Body of pancreas (tissue), 4 donors: ENCODE results near the gene CCM2. TPM values are rescaled to one million over a fixed set of nuclear protein-coding genes. Genes with fewer than 3 reads are reported as not detected.

Experiments used
- ATAC-seq: fragments of 150-250 bp; one replicate; pipeline ENCODE4 v1.9.1; 2016
- DNase-seq, 4 donors: peaks; one replicate each; pipeline ENCODE4 v3.0.0-alpha.2; 2019
- H3K27ac ChIP-seq, 4 donors: fragments of 200-600 bp; sonication (generic); 1 replicate in 3 of 4; 2 replicates in 1 of 4; pipeline versions ENCODE4 v1.5.1 to v1.6.1; 2016 to 2019; ENCODE audit warnings: mild to moderate bottlenecking in 1 of 4, mixed read lengths in 1 of 4, moderate library complexity in 1 of 4
- H3K27me3 ChIP-seq, 2 donors: fragments of 200-600 bp; sonication (generic); one replicate each; pipeline ENCODE4 v1.6.0; 2016; ENCODE audit warnings: mild to moderate bottlenecking in 1 of 2
- H3K36me3 ChIP-seq, 2 donors: fragments of 200-600 bp; sonication (generic); replicated peaks in 1 of 2; 2 replicates each; pipeline ENCODE4 v1.5.1; 2016; ENCODE audit warnings: low read depth in 2 of 2; ENCODE audit not compliant: insufficient read depth in 1 of 2
- H3K4me1 ChIP-seq: fragments of 200-600 bp; sonication (generic); one replicate; pipeline ENCODE4 v1.6.0; 2016
- H3K4me3 ChIP-seq, 2 donors: fragments of 200-600 bp; sonication (generic); 1 replicate in 1 of 2; 2 replicates in 1 of 2; pipeline ENCODE4 v1.5.1; 2016 to 2019
- H3K9me3 ChIP-seq, 3 donors: fragments of 200-600 bp; sonication (generic); 1 replicate in 2 of 3; 2 replicates in 1 of 3; pipeline ENCODE4 v1.5.1; 2016
- CTCF ChIP-seq, 7 experiments: fragments of 450-650 bp in 4 of 7; fragments of 200-600 bp in 3 of 7; sonication (generic) in 3 of 7; IDR thresholded peaks; one replicate each; pipeline ENCODE4 v1.5.1; 2016 to 2019; ENCODE audit warnings: antibody characterized with exemption in 7 of 7
- POLR2A ChIP-seq, 3 donors: fragments of 450-650 bp; IDR thresholded peaks; one replicate each; pipeline ENCODE4 v1.6.1; 2016; ENCODE audit warnings: antibody characterized with exemption in 3 of 3, mild to moderate bottlenecking in 2 of 3
- WGBS, 2 donors: methylation state at CpG; one replicate each; pipeline ENCODE4 v1.1.5; 2017; 5-methylcytosine and 5-hydroxymethylcytosine counted together
- intact Hi-C: fragments of 100-400 bp; cut with DNase I; formaldehyde crosslinking; loops from one replicate; pipeline ENCODE4 v1.15.1; 2023
- total RNA-seq, 2 donors: library from RNA; depleted of rRNA; stranded (reverse); fragments of >200 nt; gene quantifications; one replicate each; pipeline ENCODE4 v1.1.0, GENCODE V29; 2016

Gene CCM2
- total RNA-seq, 2 donors from 2014 or later, result 19.4 to 22.3 TPM

GRCh38 chr7:45007571-45008328 is 7.7 kb downstream of the CCM2 start:
- DNase-seq, result no peak
- Histone ChIP-seq H3K4me3 (no peak overlapping the region), H3K36me3 (no peaks in the 10 kb centered on the region), H3K27ac (no peak overlapping the region), H3K9me3 (no peaks in the 10 kb centered on the region), H3K4me1 (no peaks in the 10 kb centered on the region), H3K27me3 (no peaks in the 10 kb centered on the region)
- WGBS, 2 donors, result 93 to 96% methylated on average over 6 to 7 of the region's 7 CpGs
- intact Hi-C loops, result loop anchor here (10.0 kb wide), 1 partner anchor 97 kb away; no protein-coding TSS in a partner anchor
- no peak for ATAC-seq
- TF ChIP-seq POLR2A (IDR thresholded peaks at IDR 0.05) (no peak), CTCF (IDR thresholded peaks at IDR 0.05) (no peak)

- Histone ChIP-seq H3K36me3 (no peaks in the 10 kb centered on the region), H3K9me3 (no peaks in the 10 kb centered on the region), H3K27me3 (no peaks in the 10 kb centered on the region), H3K4me3 (no peak overlapping the region), H3K27ac (no peak overlapping the region), H3K4me1 (no peaks in the 10 kb centered on the region)
- WGBS, 2 donors, result 78 to 81% methylated on average over 2 of the region's 2 CpGs
- TF ChIP-seq CTCF (IDR thresholded peaks at IDR 0.05), result no peak
- no peak for TF ChIP-seq POLR2A (IDR thresholded peaks at IDR 0.05)
- ATAC-seq (no peak), DNase-seq (no peak)
- intact Hi-C loops, result no loop called here
Measured at GRCh38 chr7:45013465-45013967, 13.5 kb downstream of the CCM2 start.

- no peak overlapping the region for H3K4me3 ChIP-seq
- H3K36me3 ChIP-seq, result no peaks in the 10 kb centered on the region
- 64 to 71% methylated on average over 1 of the region's 1 CpG for WGBS, 2 donors
- no peaks in the 10 kb centered on the region for H3K27me3 ChIP-seq
- H3K4me1 ChIP-seq, result no peaks in the 10 kb centered on the region
- H3K27ac ChIP-seq, result no peak overlapping the region
- TF ChIP-seq POLR2A (IDR thresholded peaks at IDR 0.05) (no peak), CTCF (IDR thresholded peaks at IDR 0.05) (no peak)
- DNase-seq, result no peak
- intact Hi-C loops, result no loop called here
- H3K9me3 ChIP-seq, result no peaks in the 10 kb centered on the region
- no peak for ATAC-seq
Measured at GRCh38 chr7:45015313-45015712, 15.3 kb downstream of the CCM2 start.

- H3K4me3 ChIP-seq, result no peak overlapping the region
- 61 to 76% methylated on average over 3 of the region's 3 CpGs for WGBS, 2 donors
- no peak overlapping the region for H3K27ac ChIP-seq
- TF ChIP-seq CTCF (IDR thresholded peaks at IDR 0.05), result no peak
- no peak for TF ChIP-seq POLR2A (IDR thresholded peaks at IDR 0.05)
- H3K4me1 ChIP-seq, result no peaks in the 10 kb centered on the region
- H3K27me3 ChIP-seq, result no peaks in the 10 kb centered on the region
- ATAC-seq (no peak), DNase-seq (no peak)
- no peaks in the 10 kb centered on the region for H3K36me3 ChIP-seq
- intact Hi-C loops, result no loop called here
- no peaks in the 10 kb centered on the region for H3K9me3 ChIP-seq
Measured at GRCh38 chr7:45017253-45017652, 17.3 kb downstream of the CCM2 start.

- Histone ChIP-seq H3K27me3 (no peaks in the 10 kb centered on the region), H3K4me3 (no peak overlapping the region), H3K4me1 (no peaks in the 10 kb centered on the region), H3K27ac (no peak overlapping the region), H3K9me3 (no peaks in the 10 kb centered on the region), H3K36me3 (no peaks in the 10 kb centered on the region)
- TF ChIP-seq CTCF (IDR thresholded peaks at IDR 0.05), result no peak
- no peak for TF ChIP-seq POLR2A (IDR thresholded peaks at IDR 0.05)
- ATAC-seq (no peak), DNase-seq (no peak)
- WGBS, 2 donors, result 76 to 80% methylated on average over 5 of the region's 5 CpGs
- intact Hi-C loops, result no loop called here
Measured at GRCh38 chr7:45020915-45021314, 20.9 kb downstream of the CCM2 start.
